PC-3 (cell line): ENCODE measurements around the gene LEP. TPM values are rescaled to one million over a fixed set of nuclear protein-coding genes. Genes with fewer than 3 reads are reported as not detected.

ENCODE experiments used
- ATAC-seq: fragments of 200-7000 bp; cut with Tn5 transposase; 2 replicates; pipeline ENCODE4 v1.9.1; 2020; ENCODE audit warnings: mild to moderate bottlenecking, moderate library complexity
- BruUV-seq: library from RNA; stranded (reverse); fragments of 400-500 nt; replicated peaks from 2 replicates; lab custom pipeline; 2021; lab: Mats Ljungman, UMichigan
- CTCF ChIA-PET: fragments of 300-600 bp; sonication (Branson Sonifier 250); formaldehyde crosslinking; loops from one replicate; lab custom pipeline; 2022; ENCODE audit warnings: antibody characterized with exemption; lab: Charles Lee
- POLR2A ChIA-PET: fragments of 300-600 bp; sonication (Branson Sonifier 250); formaldehyde crosslinking; loops from one replicate; lab custom pipeline; 2022; ENCODE audit warnings: antibody characterized with exemption; ENCODE audit not compliant: unreplicated experiment; lab: Charles Lee
- DNase-seq: peaks from one replicate; pipeline ENCODE4 v3.0.0-alpha.2; 2015
- H2AFZ ChIP-seq: fragments of 300-600 bp; sonication (generic); 2 replicates; pipeline ENCODE4 v1.6.0; 2016; ENCODE audit warnings: antibody characterized with exemption, low read length
- H3F3A ChIP-seq: fragments of 300-600 bp; sonication (generic); one replicate; pipeline ENCODE4 v1.6.0; 2017; ENCODE audit warnings: antibody characterized with exemption, low read length, control low read depth, mild to moderate bottlenecking; ENCODE audit not compliant: unreplicated experiment
- H3K27ac ChIP-seq: fragments of 300-600 bp; sonication (generic); 2 replicates; pipeline ENCODE4 v1.5.1; 2016; ENCODE audit warnings: mild to moderate bottlenecking, low read length
- H3K27me3 ChIP-seq: fragments of 300-600 bp; sonication (generic); 2 replicates; pipeline ENCODE4 v1.6.1; 2016; ENCODE audit warnings: low read length, mixed read lengths
- H3K36me3 ChIP-seq: fragments of 300-600 bp; sonication (generic); 2 replicates; pipeline ENCODE4 v1.6.1; 2016; ENCODE audit warnings: low read depth, mixed run types, low read length, mixed read lengths
- H3K4me1 ChIP-seq: fragments of 300-600 bp; sonication (generic); 2 replicates; pipeline ENCODE4 v1.5.1; 2016; ENCODE audit warnings: low read length; ENCODE audit not compliant: insufficient read depth
- H3K4me2 ChIP-seq: fragments of 300-600 bp; sonication (generic); 2 replicates; pipeline ENCODE4 v1.6.0; 2016; ENCODE audit warnings: low read length
- H3K4me3 ChIP-seq: fragments of 300-600 bp; sonication (generic); 2 replicates; pipeline ENCODE4 v1.5.1; 2016; ENCODE audit warnings: mild to moderate bottlenecking, low read length, mixed read lengths
- H3K79me2 ChIP-seq: fragments of 300-600 bp; sonication (generic); 2 replicates; pipeline ENCODE4 v1.6.1; 2017; ENCODE audit warnings: low read length, mixed read lengths
- H3K9ac ChIP-seq: fragments of 300-600 bp; sonication (generic); 2 replicates; pipeline ENCODE4 v1.6.0; 2016; ENCODE audit warnings: mild to moderate bottlenecking, low read length
- H3K9me2 ChIP-seq: fragments of 300-600 bp; sonication (generic); replicated peaks from 2 replicates; pipeline ENCODE4 v1.6.1; 2016; ENCODE audit warnings: mixed run types, low read length, mixed read lengths
- H3K9me3 ChIP-seq: fragments of 300-600 bp; sonication (generic); 2 replicates; pipeline ENCODE4 v1.6.1; 2016; ENCODE audit warnings: low read length, mixed read lengths
- H4K20me1 ChIP-seq: fragments of 300-600 bp; sonication (generic); 2 replicates; pipeline ENCODE4 v1.6.1; 2016; ENCODE audit warnings: low read length, mixed read lengths
- CTCF ChIP-seq: fragments of 300-600 bp; sonication (generic); conservative IDR thresholded peaks from 2 replicates; pipeline ENCODE4 v1.5.1; 2017; ENCODE audit warnings: antibody characterized with exemption, low read depth, mild to moderate bottlenecking, low read length
- EZH2 ChIP-seq: fragments of 300-600 bp; sonication (generic); IDR thresholded peaks from one replicate; pipeline ENCODE4 v1.6.1; 2017; ENCODE audit warnings: antibody characterized with exemption, mild to moderate bottlenecking, low read length; ENCODE audit not compliant: unreplicated experiment
- EZH2phosphoT487 ChIP-seq: fragments of 300-600 bp; sonication (generic); IDR thresholded peaks from 2 replicates; pipeline ENCODE4 v1.6.1; 2018; ENCODE audit warnings: mild to moderate bottlenecking, antibody characterized with exemption, low read length, borderline replicate concordance
- intact Hi-C: fragments of 100-400 bp; cut with micrococcal nuclease; formaldehyde crosslinking; loops from 2 replicates; pipeline ENCODE4 v1.9.0; 2023
- total RNA-seq: library from RNA; depleted of rRNA; stranded (reverse); fragments of >200 nt; gene quantifications from 2 replicates; pipeline ENCODE4 v1.2.3, GENCODE V29; 2014

LEP gene
- total RNA-seq, 1 experiment from 2014 or later = not detected

DNA sequence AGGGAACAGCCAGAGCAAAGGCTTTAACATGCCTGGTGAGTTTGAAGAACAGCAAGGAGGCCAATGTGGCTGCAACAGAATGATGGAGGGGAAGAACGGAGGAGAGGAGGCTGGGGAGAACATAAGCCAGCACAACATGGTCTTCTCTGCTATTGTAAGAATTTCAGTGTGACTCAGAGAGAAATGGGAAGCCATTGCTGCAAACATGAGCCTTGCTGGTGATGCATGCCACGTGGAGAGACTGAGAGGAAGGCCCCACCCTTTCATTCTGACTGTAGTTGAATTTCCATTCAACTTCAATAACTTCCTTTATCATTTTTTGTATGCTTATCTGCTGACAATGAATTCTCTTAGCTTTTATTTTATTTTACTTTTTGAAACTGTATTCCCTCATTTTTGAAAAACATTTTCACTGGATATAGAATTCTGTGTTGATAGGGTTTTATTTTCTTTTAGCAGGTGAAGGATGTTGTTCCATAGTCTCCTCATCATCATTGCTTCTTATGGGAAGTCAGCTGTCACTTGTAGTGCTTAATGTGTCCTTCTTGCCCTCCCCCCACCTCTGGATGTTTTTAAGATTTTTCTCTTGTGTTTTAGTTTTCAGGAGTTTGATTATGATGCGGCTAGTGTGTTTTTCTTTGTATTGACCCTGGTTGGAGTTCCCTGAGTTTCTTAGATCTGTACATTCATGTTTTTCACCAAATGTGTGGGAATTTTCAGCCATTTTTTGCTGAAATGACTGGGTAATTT is 46.4 kb upstream of the LEP start:
- peaks cover 3% of the 10 kb centered on the region; the same call in 1 of the 2 replicates for H3K9me3 ChIP-seq
- no peaks in the 10 kb centered on the region for H3K36me3 ChIP-seq
- no peaks in the 10 kb centered on the region for H4K20me1 ChIP-seq
- no peaks in the 10 kb centered on the region for H3F3A ChIP-seq
- H3K4me1 ChIP-seq = no peaks in the 10 kb centered on the region
- CTCF ChIA-PET = no interaction called here
- H3K9ac ChIP-seq = no peak overlapping the region
- TF ChIP-seq EZH2 (no peak), EZH2phosphoT487 (no peak), CTCF (no peak)
- no peaks in the 10 kb centered on the region for H3K79me2 ChIP-seq
- intact Hi-C loops = no loop called here
- no peak for DNase-seq
- H2AFZ ChIP-seq = no peak overlapping the region
- no peak overlapping the region for H3K4me3 ChIP-seq
- ATAC-seq = no peak
- no TSS peak for BruUV-seq
- H3K27me3 ChIP-seq = 0 out of 2 replicates have a peak, but pooled peaks cover 4% of the 10 kb centered on the region
- no peak overlapping the region for H3K4me2 ChIP-seq
- POLR2A ChIA-PET = no interaction called here
- H3K27ac ChIP-seq = no peak overlapping the region
- H3K9me2 ChIP-seq = no peaks in the 10 kb centered on the region

DNA sequence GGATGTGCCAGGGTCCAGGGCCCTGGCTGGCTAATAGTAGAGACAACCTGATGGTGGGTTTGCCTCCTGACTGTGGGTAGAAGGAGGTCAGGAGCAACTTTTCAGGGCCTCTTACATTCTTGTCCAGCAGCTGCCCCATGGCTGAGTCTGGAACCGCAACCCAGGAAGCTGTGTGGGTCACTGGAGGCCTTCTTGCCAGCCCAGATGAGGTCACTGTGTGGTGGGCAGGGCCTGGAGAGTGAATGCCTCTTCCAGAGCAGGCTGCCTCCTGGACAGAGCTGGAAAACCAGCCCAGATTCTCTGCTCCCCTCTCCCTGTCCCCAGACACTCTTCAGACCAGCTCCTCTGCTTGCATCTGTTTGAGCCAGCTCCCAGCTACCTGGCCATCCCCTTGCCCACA is 43.5 kb upstream of the LEP start:
- Histone ChIP-seq H2AFZ (no peak overlapping the region), H3K9me2 (no peaks in the 10 kb centered on the region), H3K36me3 (no peaks in the 10 kb centered on the region), H4K20me1 (no peaks in the 10 kb centered on the region), H3K9ac (no peak overlapping the region), H3K4me1 (no peaks in the 10 kb centered on the region), H3K27me3 (peaks cover 8% of the 10 kb centered on the region), H3F3A (no peaks in the 10 kb centered on the region), H3K4me2 (no peak overlapping the region), H3K9me3 (peaks cover 3% of the 10 kb centered on the region; the same call in 1 of the 2 replicates), H3K27ac (no peak overlapping the region), H3K79me2 (no peaks in the 10 kb centered on the region), H3K4me3 (no peak overlapping the region)
- BruUV-seq = no TSS peak
- ChIA-PET CTCF (no interaction called here), POLR2A (no interaction called here)
- ATAC-seq (no peak; the same call in 1 of the 2 replicates), DNase-seq (no peak)
- intact Hi-C loops = no loop called here
- TF ChIP-seq EZH2phosphoT487 = no peak
- no peak for TF ChIP-seq EZH2
- no peak for TF ChIP-seq CTCF

GRCh38 chr7:128197989-128198580 is 43.0 kb upstream of the LEP start:
- Histone ChIP-seq H3K9ac (no peak overlapping the region), H3K27me3 (peaks cover 13% of the 10 kb centered on the region), H3K9me3 (peaks cover 3% of the 10 kb centered on the region; the same call in 1 of the 2 replicates), H4K20me1 (no peaks in the 10 kb centered on the region), H3K4me2 (no peak overlapping the region), H3K9me2 (no peaks in the 10 kb centered on the region), H3K4me1 (no peaks in the 10 kb centered on the region), H3K4me3 (no peak overlapping the region), H3F3A (no peaks in the 10 kb centered on the region), H3K79me2 (no peaks in the 10 kb centered on the region), H3K27ac (no peak overlapping the region), H3K36me3 (no peaks in the 10 kb centered on the region), H2AFZ (no peak overlapping the region)
- BruUV-seq = no TSS peak
- no peak for DNase-seq
- intact Hi-C loops = no loop called here
- ChIA-PET CTCF (no interaction called here), POLR2A (no interaction called here)
- no peak for ATAC-seq
- TF ChIP-seq EZH2 = no peak
- no peak for TF ChIP-seq EZH2phosphoT487
- TF ChIP-seq CTCF = no peak
